ENCODE results near the gene PTPRA.

- TF ChIP-seq CTCF (IDR thresholded peaks at IDR 0.05 in 4 of 5, conservative IDR thresholded peaks at IDR 0.05 in 1 of 5) (no peak), POLR2A (IDR thresholded peaks at IDR 0.05) (no peak)
These were observed 122.5 kb downstream of the PTPRA start for GRCh38 chr20:2995796-2996195.

Measured in gastrocnemius medialis (tissue), 4 donors.